Activated CD4-positive, alpha-beta T cell treated with anti-CD3 and anti-CD28 coated beads, Interleukin-2, amount 50 U/mL, for 24 hours (primary cell): ENCODE data around the gene RAD51C.
"Not testable (repeated sequence)": the region's sequence is repeated elsewhere in the genome, so short reads cannot be mapped to it uniquely, and the experiment has no call there.

ENCODE experiments used
- DNase-seq, 2 donors: peaks; one replicate each; pipeline ENCODE4 v3.0.0-alpha.2; 2020; ENCODE audit warnings: low read depth in 1 of 2, low spot score in 1 of 2

Gene RAD51C

DNA sequence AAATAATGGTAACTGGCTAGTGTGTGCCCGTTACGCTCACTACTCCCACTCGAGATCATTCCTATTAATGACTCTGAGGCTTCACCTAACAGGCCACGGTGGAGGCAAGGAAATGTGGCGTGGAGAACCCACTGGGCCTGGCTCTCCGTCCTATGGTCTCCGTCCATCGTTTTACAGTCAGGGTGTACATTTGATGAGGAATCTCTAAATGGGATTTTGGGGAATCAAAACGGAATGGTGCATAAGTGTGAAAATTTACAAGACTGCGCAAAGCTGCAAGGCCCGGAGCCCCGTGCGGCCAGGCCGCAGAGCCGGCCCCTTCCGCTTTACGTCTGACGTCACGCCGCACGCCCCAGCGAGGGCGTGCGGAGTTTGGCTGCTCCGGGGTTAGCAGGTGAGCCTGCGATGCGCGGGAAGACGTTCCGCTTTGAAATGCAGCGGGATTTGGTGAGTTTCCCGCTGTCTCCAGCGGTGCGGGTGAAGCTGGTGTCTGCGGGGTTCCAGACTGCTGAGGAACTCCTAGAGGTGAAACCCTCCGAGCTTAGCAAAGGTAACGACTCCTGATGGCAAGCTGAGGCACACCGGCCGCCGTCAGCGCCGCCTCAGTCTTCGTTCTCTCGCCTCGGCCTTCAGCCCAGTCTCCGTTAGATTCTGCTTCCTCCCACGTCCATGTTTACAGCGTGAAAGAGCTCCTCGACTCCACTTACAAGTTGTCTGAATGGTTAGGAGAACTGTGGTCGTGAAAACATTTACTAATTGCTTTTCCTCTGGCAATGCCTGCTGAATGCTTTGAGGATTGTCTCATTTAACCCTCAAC lies at the start of gene RAD51C:
Gene RAD51C (plus strand): TSS at position 364 of the 817 bp plus-strand sequence. CDS start 42 bp downstream, at position 406.
- DNase-seq: peak; percentile 78 to 82

DNA sequence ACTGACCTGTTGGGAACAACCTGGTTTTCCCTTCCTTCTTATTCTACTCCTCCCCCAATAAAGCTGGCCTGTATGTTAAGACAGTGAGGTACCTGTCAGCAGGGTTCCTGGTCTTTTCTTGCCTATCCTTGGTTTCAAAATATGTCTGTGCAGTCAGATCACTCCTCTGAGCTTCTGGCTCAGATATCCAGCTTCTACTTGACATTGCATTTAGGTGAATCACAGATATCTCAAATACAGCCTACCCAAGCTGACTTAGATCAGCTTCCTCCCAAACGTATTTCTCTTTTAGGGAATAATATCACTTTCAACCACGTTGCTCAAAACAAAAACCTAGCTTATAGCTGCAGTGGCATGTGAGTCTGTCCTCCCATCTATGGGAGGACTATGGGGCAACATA lies 49.3 kb upstream of the RAD51C start:
- no peak for DNase-seq

DNA sequence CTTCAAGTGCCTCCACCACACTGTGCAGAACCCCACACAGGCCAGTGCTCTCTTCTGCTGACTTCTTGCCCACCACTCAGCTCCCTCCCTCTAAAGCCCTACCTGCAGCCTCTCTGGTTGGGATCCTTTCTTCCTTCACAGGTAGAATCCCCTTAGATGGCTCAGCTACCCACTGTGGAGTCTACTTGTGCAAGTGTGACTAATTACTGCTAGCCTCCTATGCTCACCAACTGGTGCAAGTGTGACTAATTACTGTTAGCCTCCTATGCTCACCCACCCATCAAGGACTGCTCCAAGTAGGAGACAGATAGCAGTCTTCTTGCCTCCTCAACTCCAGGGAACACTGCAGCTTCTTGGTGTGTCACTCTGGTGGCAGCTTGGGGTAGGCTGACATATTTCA lies 44.2 kb upstream of the RAD51C start:
- no peak for DNase-seq

DNA sequence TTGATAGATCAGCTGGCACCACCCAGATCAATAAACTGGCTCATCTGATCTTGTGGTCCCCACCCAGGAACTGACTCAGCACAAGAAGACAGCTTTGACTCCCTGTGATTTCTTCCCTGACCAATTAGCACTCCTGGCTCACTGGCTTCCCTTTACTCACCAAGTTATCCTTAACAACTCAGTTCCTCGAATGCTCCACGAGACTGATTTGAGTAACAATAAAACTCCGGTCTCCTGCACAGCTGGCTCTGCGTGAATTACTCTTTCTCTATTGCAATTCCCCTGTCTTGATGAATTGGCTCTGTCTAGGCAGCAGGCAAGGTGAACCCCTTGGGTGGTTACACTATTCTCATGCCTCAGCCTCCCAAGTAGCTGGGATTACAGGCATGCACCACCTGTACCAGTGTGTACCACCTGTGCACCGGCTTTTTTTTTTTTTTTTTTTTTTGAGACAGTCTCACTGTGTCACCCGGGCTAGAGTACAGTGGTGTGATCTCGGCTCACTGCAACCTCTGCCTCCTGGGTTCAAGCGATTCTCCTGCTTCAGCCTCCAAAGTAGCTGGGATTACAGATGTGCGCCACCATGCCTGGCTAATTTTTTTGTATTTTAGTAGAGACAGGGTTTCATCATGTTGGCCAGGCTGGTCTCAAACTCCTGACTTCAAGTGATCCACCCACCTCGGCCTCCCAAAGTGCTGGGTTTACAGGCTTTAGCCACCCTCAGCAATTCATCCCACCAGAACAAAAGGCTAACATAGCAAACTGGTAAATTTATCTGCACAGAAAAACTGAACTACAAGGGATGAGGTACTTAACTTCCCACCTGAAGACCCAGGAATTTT lies 34.2 kb upstream of the RAD51C start:
- not testable (repeated sequence) for DNase-seq

DNA sequence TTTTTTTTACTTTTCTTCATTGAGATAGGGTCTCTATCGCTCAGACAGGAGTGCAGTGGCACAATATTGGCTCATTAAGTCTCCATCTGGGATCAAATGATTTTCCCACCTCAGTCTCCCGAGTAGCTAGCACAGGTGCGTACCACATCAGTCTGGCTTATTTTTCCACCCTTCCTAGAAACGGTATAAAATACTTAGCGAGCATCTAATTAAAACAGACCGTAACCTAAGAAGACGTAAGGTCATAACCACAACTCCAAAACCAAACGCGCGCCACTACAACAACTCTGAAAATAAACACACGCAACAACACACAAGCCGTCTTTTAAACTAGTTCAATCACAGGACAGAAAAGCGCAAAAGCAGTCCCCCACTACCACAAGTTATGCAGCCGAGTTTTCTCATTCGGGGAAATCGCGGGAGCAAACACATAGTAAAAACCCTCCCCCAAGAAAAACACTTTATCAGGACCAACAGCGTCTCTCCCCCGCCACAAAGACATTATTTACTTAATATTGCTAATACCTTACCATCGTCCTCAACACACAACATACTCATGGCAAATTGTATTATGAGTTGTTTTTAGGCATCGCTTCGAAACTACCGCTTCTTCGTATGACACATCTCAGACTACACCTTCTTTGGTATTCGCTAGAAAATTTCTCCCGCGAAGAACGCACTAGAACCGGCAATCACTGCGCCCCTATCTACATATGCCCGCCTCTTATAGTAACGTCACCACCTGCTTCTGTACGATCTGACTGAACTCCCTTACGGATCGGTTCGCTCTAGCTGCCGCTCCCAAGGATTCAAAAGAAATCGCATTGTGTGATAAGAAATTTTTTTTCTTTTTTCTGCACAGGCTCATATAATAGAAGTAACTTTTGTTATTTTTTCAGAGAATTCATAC lies 33.3 kb upstream of the RAD51C start:
- DNase-seq: peak; percentile 56 to 85

DNA sequence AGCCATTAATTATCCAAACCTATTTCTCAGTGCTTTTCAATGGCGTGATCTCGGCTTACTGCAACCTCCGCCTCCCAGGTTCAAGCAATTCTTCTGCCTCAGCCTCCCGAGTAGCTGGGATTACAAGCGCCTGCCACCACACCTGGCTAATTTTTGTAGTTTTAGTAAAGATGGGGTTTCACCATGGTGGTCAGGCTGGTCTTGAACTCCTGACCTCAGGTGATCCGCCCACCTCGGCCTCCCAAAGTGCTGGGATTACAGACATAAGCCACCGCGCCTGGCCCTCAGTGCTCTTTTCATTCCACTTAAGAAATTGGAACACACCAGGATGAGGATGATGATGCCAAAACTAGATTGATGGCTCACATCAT lies 32.7 kb upstream of the RAD51C start:
- not testable (repeated sequence) for DNase-seq

DNA sequence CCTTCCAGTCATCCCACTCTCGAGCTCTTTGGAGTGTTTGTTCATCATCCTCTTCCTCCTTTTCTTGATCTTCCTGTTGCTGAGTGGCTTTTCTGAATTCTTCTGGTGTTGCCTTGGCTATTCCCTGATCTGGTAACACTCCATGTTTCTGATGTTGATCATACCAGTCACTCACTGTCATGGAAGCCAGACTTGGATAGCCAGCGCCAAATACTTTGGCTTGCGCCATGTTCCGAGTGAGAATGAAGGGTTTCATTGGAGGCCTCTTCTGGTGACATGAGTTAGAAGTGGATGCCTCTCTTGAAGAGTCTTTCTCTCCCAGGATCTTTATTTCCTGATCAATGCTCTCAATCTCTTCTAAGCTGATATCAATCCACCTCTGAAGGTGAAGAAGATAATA lies 31.8 kb upstream of the RAD51C start:
- DNase-seq: no peak

DNA sequence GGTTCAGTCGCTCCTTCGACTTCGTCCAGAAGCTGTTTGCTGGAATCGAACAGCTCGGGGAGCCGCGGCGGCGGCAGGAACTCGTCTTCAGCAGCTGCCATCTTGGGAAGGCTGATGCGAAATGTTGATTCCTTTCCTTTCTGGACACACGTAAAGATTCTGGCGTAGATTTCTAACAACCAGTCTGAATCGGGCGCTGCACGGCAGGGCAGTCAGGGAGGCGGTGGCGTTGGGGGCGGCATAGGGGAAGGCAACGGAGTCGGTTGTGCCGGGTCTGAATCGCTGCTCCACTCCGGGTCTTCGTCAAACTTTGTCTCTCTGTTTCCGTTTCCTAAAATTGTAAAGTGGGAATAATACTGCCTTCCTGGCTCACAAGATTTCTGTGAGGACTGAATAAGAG lies 30.9 kb upstream of the RAD51C start:
- no peak for DNase-seq

DNA sequence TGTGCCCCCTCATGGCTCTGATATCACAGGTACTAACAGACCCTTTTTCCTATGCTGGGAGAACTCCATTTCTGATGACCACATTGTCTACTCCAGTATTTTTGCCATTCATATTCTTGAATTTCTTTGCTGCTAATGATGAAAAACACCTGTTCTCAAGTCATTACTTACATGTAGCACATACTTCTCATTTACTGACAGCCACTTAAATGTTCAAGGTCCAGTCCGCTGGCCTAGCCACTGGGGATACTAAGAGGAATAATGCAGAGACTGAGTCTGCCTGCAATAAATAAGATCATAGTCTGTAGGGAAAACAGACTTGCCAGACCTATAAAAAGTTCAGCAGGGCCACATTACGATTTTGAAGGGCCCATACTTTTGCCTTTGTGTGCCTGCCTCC lies 28.1 kb upstream of the RAD51C start:
- no peak for DNase-seq

DNA sequence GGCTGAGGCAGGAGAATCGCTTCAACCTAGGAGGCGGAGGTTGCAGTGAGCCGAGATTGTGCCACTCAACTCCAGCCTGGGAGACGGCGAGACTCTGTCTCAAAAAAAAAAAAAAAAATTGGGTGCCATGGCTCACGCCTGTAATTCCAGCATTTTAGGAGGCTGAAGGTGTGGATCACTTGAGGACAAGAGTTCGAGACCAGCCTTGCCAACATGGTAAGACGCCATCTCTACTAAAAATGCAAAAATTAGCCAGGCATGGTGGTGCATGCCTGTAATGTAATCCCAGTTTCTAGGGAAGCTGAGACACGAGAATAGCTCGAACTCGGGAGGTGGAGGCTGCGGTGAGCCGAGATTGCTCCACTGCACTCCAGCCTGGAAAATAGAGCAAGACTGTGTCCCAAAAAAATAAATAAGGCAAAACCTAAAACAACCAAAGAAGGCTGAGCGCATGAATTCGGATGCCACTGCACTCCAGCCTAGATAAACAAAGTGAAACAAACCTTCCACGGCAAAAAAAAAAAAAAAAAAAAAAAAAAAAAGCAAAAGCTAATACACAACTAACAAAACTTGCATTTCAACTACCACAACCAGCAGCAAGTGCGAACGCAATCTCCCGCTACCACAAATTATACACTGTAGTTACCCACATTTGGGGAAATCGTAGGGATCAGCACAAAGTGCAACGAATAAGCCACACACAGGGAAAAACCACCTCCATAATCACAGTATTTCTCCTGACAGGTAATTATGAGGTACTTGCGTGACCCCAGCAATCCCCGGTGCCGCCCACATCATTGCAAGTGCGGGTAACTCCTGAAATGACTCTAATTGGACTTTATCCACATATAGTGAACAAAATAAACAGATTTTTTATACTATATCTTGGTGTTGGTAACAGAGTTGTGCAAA lies 26.2 kb upstream of the RAD51C start:
- no peak for DNase-seq

DNA sequence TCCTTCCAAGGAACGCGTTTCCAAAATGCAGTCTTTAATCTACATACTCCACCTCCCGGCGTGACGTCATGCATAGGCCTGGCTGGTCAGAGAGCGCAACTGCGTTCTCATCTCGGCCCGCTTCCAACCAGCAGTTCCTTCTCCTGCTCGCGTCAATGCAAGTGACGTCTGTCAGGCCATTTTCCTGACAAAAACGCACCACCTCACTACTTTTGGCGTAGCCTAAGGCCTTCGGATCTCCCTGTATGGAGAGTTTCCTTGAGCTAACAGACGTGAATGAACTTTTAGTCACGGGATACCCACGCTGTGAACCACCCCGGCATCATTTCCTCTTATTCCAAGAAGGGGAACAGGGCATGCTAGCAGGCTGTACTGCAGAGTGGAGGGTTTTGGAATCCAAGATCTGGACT lies 25.5 kb upstream of the RAD51C start:
- no peak for DNase-seq

DNA sequence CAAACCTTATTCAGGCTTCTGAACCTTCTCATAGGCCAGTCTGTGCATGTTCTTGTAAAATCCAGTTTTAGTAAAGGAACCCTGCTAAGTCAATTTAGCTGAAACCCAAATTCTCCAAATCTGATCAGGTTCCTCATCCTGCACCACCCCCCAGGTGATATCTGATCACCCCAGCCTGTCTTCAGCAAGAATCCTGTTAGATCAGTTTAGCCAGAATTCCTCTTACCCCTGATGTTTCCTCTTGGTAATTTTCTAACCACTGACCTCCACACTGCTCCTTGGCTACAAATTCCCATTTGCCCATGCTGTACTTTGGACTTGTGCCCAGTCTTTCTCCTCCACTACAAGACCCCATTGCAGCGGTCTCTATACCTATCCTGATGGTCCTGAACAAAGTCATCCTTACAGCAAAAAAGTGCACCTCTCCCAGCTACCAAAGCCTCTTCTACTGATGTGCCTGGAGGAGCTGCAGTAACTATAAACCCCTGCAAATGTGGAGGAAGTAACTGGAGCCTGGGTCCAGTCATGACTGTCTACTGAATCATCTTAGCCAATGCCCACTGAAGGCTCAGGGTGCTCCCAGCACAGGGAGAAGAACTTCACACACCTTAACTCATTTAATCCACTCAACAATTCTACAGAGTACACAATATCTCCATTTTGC lies 24.3 kb upstream of the RAD51C start:
- DNase-seq: no peak

DNA sequence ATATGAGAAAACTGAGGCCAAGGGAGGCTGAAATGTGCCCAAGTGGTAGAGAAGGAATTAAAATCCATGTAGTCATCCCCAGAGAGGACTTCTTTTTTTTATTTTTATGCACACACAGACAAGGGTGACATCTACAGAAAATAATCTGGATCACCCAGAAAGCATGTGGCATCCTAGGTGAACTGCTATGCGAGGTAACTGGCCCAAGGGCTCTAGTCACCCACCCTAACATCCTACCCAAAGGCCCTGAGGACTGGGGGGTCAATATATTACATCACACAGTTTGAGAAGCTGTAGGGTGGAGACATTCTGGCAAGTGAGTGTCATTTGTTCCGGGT lies 23.8 kb upstream of the RAD51C start:
- no peak for DNase-seq

DNA sequence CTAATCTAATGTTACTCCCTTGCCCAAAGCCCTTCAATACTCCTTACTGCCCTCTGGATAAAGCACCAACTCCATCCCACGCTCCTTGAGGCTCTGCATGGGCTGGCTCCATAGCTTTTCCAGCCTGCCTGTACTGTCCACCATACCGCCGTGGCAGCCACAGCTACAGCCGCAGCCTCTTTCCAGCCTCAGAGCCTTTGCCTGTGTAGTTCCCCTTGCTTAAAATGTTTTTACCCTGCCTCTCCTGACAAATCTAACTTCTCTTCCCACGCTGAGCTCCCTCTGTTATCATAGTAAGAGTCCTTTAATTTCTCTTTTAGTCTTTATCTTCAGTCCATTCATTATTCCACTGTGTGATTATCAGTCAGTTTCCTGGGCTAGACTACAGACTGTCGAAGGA lies 22.5 kb upstream of the RAD51C start:
- DNase-seq: no peak

DNA sequence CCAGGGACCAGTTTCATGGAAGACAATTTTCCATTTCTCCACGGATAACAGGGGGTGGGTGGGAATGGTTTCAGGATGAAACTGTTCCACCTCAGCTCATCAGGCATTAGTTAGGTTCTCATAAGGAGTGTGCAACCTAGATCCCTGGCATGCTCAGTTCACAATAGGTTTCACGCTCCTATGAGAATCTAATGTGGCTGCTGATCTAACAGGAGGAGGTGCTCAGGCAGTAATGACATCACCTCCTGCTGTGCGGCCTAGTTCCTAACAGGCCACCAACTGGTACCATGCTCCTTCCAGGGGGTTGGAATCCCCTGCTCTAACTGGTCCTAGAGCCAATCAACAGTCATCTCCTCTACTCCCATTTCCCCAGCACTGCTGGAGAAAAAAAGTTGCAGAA lies 20.4 kb upstream of the RAD51C start:
- no peak for DNase-seq

DNA sequence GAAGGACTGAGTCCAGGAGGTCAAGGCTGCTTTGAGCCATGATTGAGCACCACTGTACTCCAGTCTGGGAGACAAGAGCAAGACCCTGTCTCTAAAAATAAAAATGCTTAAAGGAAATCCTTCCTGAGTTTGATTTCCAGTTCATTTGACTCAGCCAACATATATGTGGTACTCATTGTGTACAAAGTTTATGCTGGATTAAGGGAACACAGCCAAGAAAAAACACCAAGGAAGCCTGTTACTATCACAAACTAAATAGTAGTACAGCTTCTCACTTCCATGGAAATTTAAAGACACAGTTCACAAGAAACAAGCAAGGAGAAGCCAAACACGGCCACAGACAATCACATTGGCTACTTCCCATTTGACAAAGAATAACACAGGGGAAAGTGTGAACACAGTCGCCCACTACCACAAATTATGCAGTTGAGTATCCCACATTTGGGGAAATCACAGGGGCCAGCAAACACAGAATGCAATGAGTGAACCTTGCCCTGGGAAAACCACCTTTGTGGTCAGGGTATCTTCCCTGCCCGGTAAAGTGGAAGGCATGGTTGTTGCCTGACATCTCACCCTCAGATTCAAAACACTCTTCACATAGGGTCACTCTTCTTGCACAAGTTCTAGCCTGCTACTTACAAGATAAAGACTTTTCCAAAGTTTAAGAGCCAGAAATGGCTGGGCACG lies 15.1 kb upstream of the RAD51C start:
- no peak for DNase-seq

DNA sequence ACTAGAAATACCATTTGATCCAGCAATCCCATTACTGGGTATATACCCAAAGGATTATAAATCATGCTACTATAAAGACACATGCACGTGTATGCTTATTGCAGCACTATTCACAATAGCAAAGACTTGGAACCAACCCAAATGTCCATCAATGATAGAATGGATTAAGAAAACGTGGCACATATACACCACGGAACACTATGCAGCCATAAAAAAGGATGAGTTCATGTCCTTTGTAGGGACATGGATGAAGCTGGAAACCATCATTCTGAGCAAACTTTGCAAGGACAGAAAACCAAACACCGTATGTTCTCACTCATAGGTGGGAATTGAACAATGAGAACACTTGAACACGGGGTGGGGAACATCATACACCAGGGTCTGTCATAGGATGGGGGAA lies 14.1 kb upstream of the RAD51C start:
- not testable (repeated sequence) for DNase-seq

DNA sequence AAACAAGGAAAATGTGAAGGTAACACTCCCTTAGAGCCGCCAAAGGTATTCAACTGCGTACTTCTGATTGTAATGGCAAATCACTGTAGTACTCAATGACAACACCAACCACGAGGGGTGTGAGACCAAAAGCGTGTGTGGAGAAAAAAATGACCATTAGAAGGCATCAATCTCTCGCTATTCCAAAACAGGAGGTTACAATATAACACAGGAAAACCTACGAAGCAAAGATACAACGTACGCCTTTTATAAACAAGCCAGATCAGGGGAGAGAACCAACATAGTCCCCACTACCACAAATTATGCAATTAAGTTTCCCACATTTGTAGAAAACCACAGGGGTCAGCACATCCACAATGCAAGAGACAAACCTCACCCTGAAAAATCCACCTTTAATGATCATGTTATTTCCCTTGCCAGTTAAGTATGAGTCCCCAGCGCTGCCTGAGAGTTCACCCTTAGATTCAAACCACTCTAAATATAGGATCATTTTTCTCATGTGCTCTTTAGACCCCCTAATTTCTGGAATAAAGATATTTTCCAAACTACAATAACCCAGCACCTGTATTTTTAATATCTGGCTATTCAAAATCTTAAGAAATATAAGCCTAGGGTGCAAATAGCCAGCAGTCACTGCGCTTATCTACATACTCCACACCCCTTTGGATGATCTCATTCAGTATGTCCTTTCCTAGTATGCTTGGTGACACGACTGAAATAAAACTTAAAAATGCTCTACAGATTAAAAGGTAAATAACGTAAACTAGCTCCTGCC lies 13.0 kb upstream of the RAD51C start:
- no peak for DNase-seq

DNA sequence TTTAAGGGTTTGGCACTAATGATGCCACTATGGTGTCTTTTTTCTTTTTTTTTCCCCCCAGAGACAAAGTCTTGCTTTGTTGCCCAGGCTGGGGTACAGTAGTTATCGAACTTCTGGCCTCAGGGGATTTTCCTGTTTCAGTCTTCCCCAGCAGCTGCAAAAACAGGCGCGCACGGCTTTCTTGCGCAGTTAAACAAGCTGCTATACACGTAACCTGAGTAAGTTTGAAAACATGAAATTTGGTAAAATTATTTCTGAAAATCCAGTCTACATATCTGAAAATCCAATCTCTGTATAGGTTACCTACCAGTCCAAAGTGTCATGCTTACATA lies 12.4 kb upstream of the RAD51C start:
- no peak for DNase-seq
